PC-9 (cell line): ENCODE data around the gene MIB1.

Experiments used
- CTCF ChIP-seq: fragments of 200-600 bp; sonication (generic); conservative IDR thresholded peaks from 2 replicates; pipeline ENCODE4 v1.6.1; 2017; ENCODE audit warnings: mixed run types, antibody characterized with exemption, mild to moderate bottlenecking, moderate library complexity
- EZH2 ChIP-seq: fragments of 200-600 bp; sonication (generic); IDR thresholded peaks from 2 replicates; pipeline ENCODE4 v1.8.0; 2017; ENCODE audit warnings: antibody characterized with exemption, low read depth

GRCh38 chr18:21853016-21853415 is 112.4 kb downstream of the MIB1 start:
- TF ChIP-seq CTCF (no peak), EZH2 (no peak)
